ENCODE data around the gene COL8A1. TPM values are rescaled to one million over a fixed set of nuclear protein-coding genes. Genes with fewer than 3 reads are reported as not detected.

The COL8A1 gene
- total RNA-seq, 4 donors from 2014 or later: 10.1 to 14.1 (median 11.5) TPM

DNA sequence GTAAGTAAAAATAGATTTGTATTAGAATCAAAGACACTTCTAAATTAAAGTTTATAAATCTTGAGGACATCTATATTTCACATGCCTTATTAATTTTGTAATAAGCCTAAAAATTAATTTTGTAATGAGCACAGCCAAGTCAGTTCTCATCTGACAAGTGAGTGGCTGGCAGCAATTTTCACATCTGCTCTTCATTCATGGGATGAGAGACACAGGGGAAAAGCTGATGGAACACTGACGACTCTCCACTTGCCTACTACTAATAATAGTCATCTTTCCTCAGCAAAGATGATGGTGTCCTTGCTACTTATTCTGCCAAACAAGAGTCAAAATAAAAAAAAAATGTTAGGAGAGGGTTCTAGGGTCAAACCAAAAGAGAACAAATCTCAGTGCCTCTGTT is 164.9 kb downstream of the COL8A1 start:
- TF ChIP-seq, protein P1, sequence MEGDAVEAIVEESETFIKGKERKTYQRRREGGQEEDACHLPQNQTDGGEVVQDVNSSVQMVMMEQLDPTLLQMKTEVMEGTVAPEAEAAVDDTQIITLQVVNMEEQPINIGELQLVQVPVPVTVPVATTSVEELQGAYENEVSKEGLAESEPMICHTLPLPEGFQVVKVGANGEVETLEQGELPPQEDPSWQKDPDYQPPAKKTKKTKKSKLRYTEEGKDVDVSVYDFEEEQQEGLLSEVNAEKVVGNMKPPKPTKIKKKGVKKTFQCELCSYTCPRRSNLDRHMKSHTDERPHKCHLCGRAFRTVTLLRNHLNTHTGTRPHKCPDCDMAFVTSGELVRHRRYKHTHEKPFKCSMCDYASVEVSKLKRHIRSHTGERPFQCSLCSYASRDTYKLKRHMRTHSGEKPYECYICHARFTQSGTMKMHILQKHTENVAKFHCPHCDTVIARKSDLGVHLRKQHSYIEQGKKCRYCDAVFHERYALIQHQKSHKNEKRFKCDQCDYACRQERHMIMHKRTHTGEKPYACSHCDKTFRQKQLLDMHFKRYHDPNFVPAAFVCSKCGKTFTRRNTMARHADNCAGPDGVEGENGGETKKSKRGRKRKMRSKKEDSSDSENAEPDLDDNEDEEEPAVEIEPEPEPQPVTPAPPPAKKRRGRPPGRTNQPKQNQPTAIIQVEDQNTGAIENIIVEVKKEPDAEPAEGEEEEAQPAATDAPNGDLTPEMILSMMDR (IDR thresholded peaks at IDR 0.05; ENCODE audit: low read depth): no peak

DNA sequence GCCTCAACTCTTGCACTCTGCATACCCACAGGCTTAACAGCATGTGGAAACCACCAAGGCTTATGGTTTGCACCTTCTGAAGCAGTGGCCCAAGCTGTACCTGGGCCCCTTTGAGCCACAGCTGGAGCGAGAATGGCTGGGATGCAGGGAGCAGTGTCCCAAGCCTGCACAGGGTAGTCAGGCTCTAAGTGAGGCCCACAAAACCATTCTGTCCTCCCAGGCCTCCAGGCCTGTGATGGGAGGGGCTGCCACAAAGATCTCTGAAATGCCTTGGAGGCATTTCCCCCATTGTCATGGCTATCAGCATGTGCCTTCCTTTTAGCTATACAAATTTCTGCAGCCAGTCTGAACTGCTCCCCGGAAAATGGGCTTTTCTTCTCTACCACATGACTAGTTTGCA is 166.8 kb downstream of the COL8A1 start:
- TF ChIP-seq, protein P1 (IDR thresholded peaks at IDR 0.05; ENCODE audit: low read depth): no peak

DNA sequence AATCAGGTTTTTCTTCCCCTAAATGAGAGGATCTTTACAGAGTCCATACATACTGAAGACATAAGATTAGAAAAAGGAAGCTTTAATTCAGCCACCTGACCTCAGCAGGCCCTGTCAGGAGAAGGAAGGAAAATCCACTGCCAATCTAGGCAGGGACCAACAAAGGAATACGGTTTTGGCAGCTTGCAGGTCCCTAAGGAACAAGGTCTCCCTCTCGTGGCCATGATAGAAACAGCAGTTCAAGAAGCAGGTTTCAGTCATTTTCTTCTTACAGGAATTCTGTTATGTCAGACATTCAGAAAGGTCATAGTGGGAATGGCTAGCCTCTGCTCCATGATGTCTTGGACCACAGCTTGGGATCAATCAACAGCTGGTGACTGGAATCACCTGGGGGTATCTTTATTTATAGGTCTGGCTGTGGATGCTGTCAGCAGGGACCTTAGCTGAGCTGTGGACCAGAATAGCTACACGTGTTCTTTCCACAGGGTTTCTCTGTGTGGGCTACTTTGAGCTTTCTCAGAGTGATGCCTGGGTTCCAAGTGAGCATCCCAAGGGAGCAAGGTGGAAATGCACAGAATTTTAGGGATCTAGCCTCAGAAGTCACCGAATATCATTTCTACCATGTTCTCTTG is 169.9 kb downstream of the COL8A1 start:
- TF ChIP-seq, protein P1 (IDR thresholded peaks at IDR 0.05; ENCODE audit: low read depth): no peak

DNA sequence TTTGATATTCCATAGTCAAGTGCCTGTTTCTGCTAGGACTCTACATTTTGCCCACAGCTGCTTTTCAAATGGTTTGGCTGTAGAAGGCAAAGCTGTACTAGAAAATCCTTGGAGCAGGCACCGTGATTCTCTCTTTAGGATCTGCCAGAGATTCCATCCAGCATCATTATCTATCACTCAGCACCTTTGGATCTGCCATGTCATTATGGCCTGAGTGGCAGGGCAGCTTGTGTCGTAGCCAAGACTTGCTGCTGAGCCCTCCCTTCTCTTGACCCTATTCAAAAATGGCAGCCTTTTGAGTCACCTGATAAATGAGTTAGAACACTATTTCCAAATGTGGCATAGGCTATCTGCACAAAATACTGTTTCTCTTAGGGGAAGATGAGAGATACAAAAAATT is 171.2 kb downstream of the COL8A1 start:
- TF ChIP-seq, protein P1 (IDR thresholded peaks at IDR 0.05; ENCODE audit: low read depth): no peak

DNA sequence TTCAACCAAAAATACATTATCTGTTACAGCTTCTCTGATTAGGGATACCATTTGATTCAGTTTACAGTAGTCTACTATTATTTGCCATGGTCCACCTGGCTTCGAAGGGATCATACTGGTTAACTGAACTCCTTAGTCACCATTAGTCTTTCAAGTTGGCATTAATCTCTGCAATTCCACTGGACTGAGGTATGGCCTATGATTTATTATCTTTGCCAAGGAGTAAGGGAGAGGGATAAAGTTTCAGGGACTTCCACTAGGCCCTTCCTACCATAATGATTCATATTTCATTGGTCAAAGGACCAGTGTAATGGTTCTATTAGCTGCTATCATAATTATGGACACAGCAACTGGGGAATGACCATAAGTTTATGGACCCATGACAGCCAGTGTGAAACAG is 172.0 kb downstream of the COL8A1 start:
- TF ChIP-seq, protein P1 (IDR thresholded peaks at IDR 0.05; ENCODE audit: low read depth): no peak

DNA sequence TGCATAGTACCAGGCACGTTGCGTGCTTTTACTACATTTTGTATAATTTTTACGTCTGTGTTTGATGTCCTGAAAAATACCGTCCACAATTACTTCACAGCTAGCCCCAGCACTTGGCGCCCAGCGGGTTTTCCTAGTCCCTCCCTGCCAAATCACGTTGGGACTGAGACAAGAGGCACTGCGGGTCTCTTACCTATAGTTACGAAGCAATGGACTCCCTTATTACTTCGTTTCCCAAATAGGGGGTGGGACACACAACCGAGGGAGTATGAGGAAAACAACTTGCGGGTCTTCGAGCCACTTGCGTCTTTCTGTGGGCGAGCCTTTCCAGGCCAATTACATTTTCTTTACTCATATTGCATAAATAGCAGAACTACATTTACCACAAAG is 178.6 kb downstream of the COL8A1 start:
- TF ChIP-seq, protein P1 (IDR thresholded peaks at IDR 0.05; ENCODE audit: low read depth): no peak

DNA sequence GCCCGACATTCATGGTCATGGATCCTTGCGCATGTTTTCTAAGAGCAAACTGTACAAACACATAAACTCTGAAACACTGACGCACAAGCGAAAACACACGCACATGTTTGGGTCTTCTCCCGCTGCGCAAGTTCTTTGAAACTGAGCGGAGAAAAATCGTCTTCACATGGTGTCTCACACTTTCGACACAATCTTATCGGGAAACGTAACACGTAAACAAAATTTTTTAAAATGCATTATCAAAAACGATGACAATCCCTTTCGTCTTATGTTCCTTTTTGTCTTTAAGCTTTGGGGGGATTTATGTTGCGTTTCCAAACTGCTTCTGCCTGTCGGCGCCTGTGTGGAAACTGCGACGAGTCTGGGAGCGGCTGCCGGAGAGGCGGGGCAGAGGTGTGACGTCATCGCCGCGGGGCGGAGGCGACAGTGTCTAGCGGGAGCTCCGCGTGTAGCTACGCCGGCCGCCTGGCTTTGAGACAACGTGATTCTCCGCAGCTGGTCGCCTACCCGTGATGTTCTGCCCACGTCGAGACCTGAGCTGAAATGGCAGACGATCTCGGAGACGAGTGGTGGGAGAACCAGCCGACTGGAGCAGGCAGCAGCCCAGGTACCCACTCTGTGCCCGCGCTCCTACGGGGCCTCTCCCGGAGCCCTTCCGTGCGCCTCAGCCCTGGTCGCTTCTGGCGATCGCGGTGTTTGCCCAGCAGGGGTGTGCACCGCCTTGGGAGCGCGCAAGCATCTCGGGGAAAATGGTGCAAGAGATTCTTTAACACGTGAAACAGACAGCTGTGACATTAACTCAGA is 179.2 kb downstream of the COL8A1 start, which contains the start of gene CMSS1:
Gene CMSS1 (plus strand): TSS at position 426 of the 804 bp plus-strand sequence.
- TF ChIP-seq, protein P1 (IDR thresholded peaks at IDR 0.05; ENCODE audit: low read depth): no peak

Data from subcutaneous adipose tissue (tissue), 4 donors.